ENCODE measurements around the gene GLIPR1L2. TPM values are rescaled to one million over a fixed set of nuclear protein-coding genes. Genes with fewer than 3 reads are reported as not detected.

The GLIPR1L2 gene
- total and polyA plus RNA-seq, 2 experiments from 2014 or later: 0.08 TPM; not detected in 1

DNA sequence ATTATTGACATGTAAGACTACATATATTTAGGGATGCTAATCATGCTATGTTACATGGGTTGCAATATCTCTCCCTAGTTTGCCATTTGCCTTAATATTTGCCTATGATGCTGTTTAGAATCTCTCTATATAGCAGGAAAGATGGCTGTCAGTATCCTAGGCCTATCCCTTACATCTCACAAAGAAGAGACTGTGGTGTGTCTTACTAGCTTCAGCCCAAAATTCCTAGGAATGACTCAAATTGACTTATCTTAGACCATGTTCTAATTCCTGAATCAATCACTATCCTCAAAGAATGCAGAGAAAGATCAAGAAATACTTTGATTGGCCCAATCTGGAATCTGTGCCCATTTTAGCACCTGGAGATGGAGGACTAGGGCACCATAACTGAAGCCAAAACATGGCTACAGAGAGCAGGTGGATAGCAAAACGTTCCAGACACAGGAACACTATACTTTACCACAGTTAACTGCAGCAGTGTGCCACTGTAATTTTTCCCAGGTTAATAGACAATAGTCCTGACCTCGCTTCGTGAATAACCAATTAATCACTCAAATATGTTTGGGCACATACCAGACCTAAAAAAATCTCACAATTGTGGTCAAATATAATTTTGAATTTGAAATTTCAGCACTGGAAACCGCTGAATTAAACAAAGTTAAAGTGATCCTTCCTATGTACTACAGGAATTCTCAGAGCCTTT, 57.0 kb downstream of the GLIPR1L2 start (continued):
- TF ChIP-seq, protein P1, sequence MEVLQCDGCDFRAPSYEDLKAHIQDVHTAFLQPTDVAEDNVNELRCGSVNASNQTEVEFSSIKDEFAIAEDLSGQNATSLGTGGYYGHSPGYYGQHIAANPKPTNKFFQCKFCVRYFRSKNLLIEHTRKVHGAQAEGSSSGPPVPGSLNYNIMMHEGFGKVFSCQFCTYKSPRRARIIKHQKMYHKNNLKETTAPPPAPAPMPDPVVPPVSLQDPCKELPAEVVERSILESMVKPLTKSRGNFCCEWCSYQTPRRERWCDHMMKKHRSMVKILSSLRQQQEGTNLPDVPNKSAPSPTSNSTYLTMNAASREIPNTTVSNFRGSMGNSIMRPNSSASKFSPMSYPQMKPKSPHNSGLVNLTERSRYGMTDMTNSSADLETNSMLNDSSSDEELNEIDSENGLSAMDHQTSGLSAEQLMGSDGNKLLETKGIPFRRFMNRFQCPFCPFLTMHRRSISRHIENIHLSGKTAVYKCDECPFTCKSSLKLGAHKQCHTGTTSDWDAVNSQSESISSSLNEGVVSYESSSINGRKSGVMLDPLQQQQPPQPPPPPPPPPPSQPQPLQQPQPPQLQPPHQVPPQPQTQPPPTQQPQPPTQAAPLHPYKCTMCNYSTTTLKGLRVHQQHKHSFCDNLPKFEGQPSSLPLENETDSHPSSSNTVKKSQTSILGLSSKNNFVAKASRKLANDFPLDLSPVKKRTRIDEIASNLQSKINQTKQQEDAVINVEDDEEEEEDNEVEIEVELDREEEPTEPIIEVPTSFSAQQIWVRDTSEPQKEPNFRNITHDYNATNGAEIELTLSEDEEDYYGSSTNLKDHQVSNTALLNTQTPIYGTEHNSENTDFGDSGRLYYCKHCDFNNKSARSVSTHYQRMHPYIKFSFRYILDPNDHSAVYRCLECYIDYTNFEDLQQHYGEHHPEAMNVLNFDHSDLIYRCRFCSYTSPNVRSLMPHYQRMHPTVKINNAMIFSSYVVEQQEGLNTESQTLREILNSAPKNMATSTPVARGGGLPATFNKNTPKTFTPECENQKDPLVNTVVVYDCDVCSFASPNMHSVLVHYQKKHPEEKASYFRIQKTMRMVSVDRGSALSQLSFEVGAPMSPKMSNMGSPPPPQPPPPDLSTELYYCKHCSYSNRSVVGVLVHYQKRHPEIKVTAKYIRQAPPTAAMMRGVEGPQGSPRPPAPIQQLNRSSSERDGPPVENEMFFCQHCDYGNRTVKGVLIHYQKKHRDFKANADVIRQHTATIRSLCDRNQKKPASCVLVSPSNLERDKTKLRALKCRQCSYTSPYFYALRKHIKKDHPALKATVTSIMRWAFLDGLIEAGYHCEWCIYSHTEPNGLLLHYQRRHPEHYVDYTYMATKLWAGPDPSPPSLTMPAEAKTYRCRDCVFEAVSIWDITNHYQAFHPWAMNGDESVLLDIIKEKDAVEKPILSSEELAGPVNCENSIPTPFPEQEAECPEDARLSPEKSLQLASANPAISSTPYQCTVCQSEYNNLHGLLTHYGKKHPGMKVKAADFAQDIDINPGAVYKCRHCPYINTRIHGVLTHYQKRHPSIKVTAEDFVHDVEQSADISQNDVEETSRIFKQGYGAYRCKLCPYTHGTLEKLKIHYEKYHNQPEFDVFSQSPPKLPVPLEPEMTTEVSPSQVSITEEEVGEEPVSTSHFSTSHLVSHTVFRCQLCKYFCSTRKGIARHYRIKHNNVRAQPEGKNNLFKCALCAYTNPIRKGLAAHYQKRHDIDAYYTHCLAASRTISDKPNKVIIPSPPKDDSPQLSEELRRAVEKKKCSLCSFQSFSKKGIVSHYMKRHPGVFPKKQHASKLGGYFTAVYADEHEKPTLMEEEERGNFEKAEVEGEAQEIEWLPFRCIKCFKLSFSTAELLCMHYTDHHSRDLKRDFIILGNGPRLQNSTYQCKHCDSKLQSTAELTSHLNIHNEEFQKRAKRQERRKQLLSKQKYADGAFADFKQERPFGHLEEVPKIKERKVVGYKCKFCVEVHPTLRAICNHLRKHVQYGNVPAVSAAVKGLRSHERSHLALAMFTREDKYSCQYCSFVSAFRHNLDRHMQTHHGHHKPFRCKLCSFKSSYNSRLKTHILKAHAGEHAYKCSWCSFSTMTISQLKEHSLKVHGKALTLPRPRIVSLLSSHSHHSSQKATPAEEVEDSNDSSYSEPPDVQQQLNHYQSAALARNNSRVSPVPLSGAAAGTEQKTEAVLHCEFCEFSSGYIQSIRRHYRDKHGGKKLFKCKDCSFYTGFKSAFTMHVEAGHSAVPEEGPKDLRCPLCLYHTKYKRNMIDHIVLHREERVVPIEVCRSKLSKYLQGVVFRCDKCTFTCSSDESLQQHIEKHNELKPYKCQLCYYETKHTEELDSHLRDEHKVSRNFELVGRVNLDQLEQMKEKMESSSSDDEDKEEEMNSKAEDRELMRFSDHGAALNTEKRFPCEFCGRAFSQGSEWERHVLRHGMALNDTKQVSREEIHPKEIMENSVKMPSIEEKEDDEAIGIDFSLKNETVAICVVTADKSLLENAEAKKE (CRISPR knock-in tag; IDR thresholded peaks at IDR 0.05): no peak
- no peak for TF ChIP-seq POLR2AphosphoS5 (IDR thresholded peaks at IDR 0.05; ENCODE audit: low read depth)
- TF ChIP-seq, protein P2, sequence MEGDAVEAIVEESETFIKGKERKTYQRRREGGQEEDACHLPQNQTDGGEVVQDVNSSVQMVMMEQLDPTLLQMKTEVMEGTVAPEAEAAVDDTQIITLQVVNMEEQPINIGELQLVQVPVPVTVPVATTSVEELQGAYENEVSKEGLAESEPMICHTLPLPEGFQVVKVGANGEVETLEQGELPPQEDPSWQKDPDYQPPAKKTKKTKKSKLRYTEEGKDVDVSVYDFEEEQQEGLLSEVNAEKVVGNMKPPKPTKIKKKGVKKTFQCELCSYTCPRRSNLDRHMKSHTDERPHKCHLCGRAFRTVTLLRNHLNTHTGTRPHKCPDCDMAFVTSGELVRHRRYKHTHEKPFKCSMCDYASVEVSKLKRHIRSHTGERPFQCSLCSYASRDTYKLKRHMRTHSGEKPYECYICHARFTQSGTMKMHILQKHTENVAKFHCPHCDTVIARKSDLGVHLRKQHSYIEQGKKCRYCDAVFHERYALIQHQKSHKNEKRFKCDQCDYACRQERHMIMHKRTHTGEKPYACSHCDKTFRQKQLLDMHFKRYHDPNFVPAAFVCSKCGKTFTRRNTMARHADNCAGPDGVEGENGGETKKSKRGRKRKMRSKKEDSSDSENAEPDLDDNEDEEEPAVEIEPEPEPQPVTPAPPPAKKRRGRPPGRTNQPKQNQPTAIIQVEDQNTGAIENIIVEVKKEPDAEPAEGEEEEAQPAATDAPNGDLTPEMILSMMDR (conservative IDR thresholded peaks at IDR 0.05; ENCODE audit: low read depth in 2 of 2): no peak

DNA sequence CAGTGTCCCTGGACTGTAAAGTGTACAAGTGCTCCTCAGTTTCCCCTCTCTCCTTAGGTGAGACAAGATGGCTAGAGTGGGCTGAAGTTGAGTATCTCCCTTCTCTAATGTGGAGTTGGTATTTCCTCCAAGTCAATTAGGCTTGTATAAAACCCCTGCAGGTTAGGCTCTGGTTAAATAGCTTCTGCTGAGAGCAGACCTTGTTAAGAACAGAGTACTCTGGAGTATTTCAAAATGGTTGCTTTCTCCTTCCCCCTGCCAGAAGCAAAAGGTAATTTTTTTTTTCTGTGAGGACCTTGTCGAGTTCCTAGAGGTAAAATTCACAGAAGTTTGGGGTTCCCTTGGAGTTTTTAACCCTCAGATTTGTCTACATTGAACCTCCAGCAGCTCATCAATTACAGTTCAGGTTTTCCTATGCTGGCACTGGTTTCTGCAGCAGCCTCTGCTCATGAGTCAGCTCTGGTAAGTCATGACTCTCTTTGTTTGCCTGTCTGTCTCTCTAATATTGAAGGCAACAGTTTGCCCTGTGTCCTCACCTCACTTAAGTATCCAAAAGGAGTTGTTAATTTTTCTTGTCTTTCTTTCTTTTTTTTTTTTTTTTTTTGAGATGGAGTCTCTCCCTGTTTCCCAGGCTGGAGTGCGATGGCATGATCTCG, 61.9 kb downstream of the GLIPR1L2 start:
- H3K27ac Mint-ChIP-seq: no peak overlapping the region
- H3K4me1 ChIP-seq (ENCODE audit: insufficient read depth): no peaks in the 10 kb centered on the region
- peaks cover 11% of the 10 kb centered on the region for H3K9me3 Mint-ChIP-seq
- no peaks in the 10 kb centered on the region for H3K9me2 ChIP-seq (ENCODE audit: insufficient read depth)
- H3K27ac ChIP-seq (ENCODE audit: low read depth): no peak overlapping the region
- H2AFZ ChIP-seq: peak overlapping the region; percentile 43; the same call in 1 of the 2 replicates
- DNase-seq (ENCODE audit: low spot score) (no peak), ATAC-seq (no peak)
- TF ChIP-seq CREB1 (CRISPR knock-in tag; IDR thresholded peaks at IDR 0.05; ENCODE audit: low read depth) (no peak), STAT1 (IDR thresholded peaks at IDR 0.05; ENCODE audit: unreplicated experiment) (no peak), EZH2phosphoT487 (IDR thresholded peaks at IDR 0.05; ENCODE audit: unreplicated experiment) (no peak), POLR2AphosphoS5 (IDR thresholded peaks at IDR 0.05; ENCODE audit: low read depth) (no peak), EZH2 (IDR thresholded peaks at IDR 0.05; ENCODE audit: low read depth, unreplicated experiment) (no peak), NANOG (IDR thresholded peaks at IDR 0.05; ENCODE audit: borderline replicate concordance) (no peak), ZNF114 (CRISPR knock-in tag; IDR thresholded peaks at IDR 0.05) (no peak)
- peaks cover 11% of the 10 kb centered on the region for H3K36me3 Mint-ChIP-seq (ENCODE audit: low read depth)
- H3K36me3 ChIP-seq (ENCODE audit: insufficient read depth): peaks cover 5% of the 10 kb centered on the region; the same call in 1 of the 2 replicates
- H3K27me3 Mint-ChIP-seq (ENCODE audit: insufficient read depth, low read depth, poor library complexity): no peaks in the 10 kb centered on the region
- no peaks in the 10 kb centered on the region; the same call in 2 of the 3 replicates for H3K4me1 Mint-ChIP-seq
- H3K4me3 Mint-ChIP-seq: no peak overlapping the region
- no peaks in the 10 kb centered on the region for H3F3A ChIP-seq (replicated peaks; ENCODE audit: low read depth)
- no peaks in the 10 kb centered on the region for H3K79me2 ChIP-seq (replicated peaks; ENCODE audit: insufficient read depth)
- no peaks in the 10 kb centered on the region for H3K27me3 ChIP-seq (ENCODE audit: insufficient read depth)
- H3K4me3 ChIP-seq: no peak overlapping the region
- no peak overlapping the region for H3K4me2 ChIP-seq
- H4K20me1 ChIP-seq (replicated peaks; ENCODE audit: insufficient read depth): no peaks in the 10 kb centered on the region

Measured in GM23338 (cell line).